DMS 273 (cell line): ENCODE measurements around the gene TMEM229A.
A peak's percentile ranks its signal among the peaks of the same experiment; 100 is the strongest.
"Not testable (repeated sequence)": the region's sequence is repeated elsewhere in the genome, so short reads cannot be mapped to it uniquely, and the experiment has no call there.

Experiments used
- DNase-seq: peaks from one replicate; lab custom pipeline; 2025; ENCODE audit not compliant: unreplicated experiment; lab: John Stamatoyannopoulos, UW

The TMEM229A gene

GRCh38 chr7:124032369-124033094, at the start of gene TMEM229A:
TMEM229A (minus strand) TSS chr7:124033067; CDS start chr7:124033003, 64 bp downstream.
- DNase-seq = peak; percentile 56

GRCh38 chr7:124082234-124082633, 49.4 kb upstream of the TMEM229A start:
- not testable (repeated sequence) for DNase-seq

GRCh38 chr7:124077546-124077945, 44.7 kb upstream of the TMEM229A start:
- no peak for DNase-seq

GRCh38 chr7:124076841-124077240, 44.0 kb upstream of the TMEM229A start:
- no peak for DNase-seq

GRCh38 chr7:124074007-124074406, 41.1 kb upstream of the TMEM229A start:
- DNase-seq = no peak

GRCh38 chr7:124073310-124073645, 40.4 kb upstream of the TMEM229A start:
- DNase-seq = no peak

GRCh38 chr7:124072603-124073309, 39.9 kb upstream of the TMEM229A start:
- DNase-seq = no peak

- peak; percentile 6 for DNase-seq
Observed at GRCh38 chr7:124071843-124072242, 39.0 kb upstream of the TMEM229A start.

GRCh38 chr7:124062171-124062570, 29.3 kb upstream of the TMEM229A start:
- DNase-seq = no peak

- no peak for DNase-seq
Observed at GRCh38 chr7:124060528-124060927, 27.7 kb upstream of the TMEM229A start.

GRCh38 chr7:124059375-124059774, 26.5 kb upstream of the TMEM229A start:
- no peak for DNase-seq

- no peak for DNase-seq
Observed at GRCh38 chr7:124058515-124058914, 25.6 kb upstream of the TMEM229A start.

- DNase-seq = no peak
Observed at GRCh38 chr7:124057872-124058271, 25.0 kb upstream of the TMEM229A start.

- no peak for DNase-seq
Observed at GRCh38 chr7:124056234-124056633, 23.4 kb upstream of the TMEM229A start.

GRCh38 chr7:124051681-124052377, 19.0 kb upstream of the TMEM229A start:
- DNase-seq = no peak

GRCh38 chr7:124042826-124043225, 10.0 kb upstream of the TMEM229A start:
- DNase-seq = no peak

- no peak for DNase-seq
Observed at GRCh38 chr7:124041439-124041838, 8.6 kb upstream of the TMEM229A start.

- not testable (repeated sequence) for DNase-seq
Observed at GRCh38 chr7:124037902-124038301, 5.0 kb upstream of the TMEM229A start.

- no peak for DNase-seq
Observed at GRCh38 chr7:124035706-124036105, 2.8 kb upstream of the TMEM229A start.

GRCh38 chr7:124034754-124035100, 1.9 kb upstream of the TMEM229A start:
- no peak for DNase-seq

GRCh38 chr7:124033807-124034753, 1.2 kb upstream of the TMEM229A start:
- no peak for DNase-seq
